Myocyte (in vitro differentiated cells): ENCODE measurements around the gene TRPM5. TPM values are rescaled to one million over a fixed set of nuclear protein-coding genes. Genes with fewer than 3 reads are reported as not detected.
"Not testable (repeated sequence)": the region's sequence is repeated elsewhere in the genome, so short reads cannot be mapped to it uniquely, and the experiment has no call there.

Experiments used
- DNase-seq: peaks from one replicate; pipeline ENCODE4 v3.0.0-alpha.2; 2012; ENCODE audit warnings: low read depth
- polyA plus RNA-seq: library from polyadenylated mRNA; unstranded; fragments of >200 nt; gene quantifications from one replicate; pipeline ENCODE4 v1.2.1, GENCODE V29; 2012; ENCODE audit warnings: missing spikeins
- total RNA-seq: library from RNA; depleted of rRNA; stranded (reverse); fragments of >200 nt; gene quantifications from 2 replicates; pipeline ENCODE4 v1.2.3, GENCODE V29; 2014

Gene TRPM5, protein sequence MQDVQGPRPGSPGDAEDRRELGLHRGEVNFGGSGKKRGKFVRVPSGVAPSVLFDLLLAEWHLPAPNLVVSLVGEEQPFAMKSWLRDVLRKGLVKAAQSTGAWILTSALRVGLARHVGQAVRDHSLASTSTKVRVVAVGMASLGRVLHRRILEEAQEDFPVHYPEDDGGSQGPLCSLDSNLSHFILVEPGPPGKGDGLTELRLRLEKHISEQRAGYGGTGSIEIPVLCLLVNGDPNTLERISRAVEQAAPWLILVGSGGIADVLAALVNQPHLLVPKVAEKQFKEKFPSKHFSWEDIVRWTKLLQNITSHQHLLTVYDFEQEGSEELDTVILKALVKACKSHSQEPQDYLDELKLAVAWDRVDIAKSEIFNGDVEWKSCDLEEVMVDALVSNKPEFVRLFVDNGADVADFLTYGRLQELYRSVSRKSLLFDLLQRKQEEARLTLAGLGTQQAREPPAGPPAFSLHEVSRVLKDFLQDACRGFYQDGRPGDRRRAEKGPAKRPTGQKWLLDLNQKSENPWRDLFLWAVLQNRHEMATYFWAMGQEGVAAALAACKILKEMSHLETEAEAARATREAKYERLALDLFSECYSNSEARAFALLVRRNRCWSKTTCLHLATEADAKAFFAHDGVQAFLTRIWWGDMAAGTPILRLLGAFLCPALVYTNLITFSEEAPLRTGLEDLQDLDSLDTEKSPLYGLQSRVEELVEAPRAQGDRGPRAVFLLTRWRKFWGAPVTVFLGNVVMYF (N-terminal part only)
- total RNA-seq, result not detected in 2 replicates
- not detected for polyA plus RNA-seq

- no peak for DNase-seq
Observed at GRCh38 chr11:2443881-2444820, at the start of gene TRPM5. Gene TRPM5 (minus strand): TSS chr11:2444514. CDS start chr11:2423036, 21,478 bp downstream.

DNA sequence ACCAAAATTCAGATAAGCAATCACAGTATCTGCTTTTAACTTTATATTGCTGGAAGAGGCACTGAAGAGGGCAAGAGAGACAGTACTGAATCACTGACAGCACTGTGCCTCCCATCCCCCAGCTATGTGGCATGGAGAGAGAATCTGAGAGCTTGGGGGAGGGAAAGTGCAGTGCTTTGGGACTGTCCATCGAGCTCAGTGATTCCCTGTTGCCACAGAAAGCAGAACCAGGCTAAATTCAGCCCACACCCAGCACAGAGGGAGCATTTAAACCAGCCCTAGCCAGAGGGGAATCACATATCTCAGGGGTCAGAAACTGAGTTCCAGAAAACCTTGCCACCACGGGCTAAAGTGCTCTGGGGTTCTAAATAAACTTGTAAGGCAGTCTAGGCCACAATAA is 44.8 kb upstream of the TRPM5 start:
- no peak for DNase-seq

- no peak for DNase-seq
Observed at GRCh38 chr11:2488004-2488403, 43.7 kb upstream of the TRPM5 start.

DNA sequence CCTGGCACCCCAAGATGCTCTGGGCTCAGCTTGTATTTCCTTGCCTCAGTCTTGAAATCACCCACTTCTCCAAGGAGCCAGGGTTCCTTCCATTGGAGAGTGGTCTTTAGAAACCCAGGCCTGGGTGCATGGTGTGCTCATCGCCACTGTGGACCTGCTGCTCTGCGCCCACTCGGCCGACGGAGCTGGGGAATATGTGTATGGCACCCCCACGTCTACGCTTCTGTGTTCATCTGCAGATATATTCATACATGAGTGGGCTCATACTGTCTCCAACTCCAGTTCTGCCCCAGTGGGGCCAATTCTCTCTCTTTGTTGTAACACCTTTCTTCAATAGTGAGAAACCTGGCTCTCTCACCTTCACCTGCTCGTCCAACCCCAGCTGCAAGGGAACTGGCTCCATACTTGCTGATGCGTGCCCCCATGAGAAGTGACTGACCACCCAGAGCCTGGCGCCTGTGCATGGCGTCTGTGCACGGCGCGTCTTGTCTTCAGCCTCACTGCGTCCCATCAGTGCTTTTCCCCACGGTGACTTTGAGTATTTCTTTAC is 40.3 kb upstream of the TRPM5 start:
- DNase-seq, result no peak

GRCh38 chr11:2483426-2483825 is 39.1 kb upstream of the TRPM5 start:
- no peak for DNase-seq

DNA sequence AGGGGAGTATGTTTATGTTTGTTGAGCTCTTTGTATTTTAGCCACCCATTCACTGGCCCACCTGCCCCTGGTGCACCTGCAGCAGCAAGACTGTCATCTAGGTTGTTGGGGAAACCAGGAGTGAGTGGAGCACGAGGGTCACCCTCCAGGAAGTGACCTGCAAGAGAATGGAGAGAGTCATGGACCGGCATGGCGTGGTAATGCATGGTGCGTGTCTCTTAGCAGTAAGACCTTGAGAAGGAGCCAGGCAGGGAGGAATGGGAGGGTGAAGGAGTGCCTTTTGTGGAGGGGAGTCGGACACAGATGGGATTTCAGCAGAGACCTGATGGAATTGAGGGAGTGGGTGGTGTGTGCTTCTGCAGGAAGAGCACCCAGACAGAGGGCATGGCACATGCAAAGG is 38.4 kb upstream of the TRPM5 start:
- no peak for DNase-seq

DNA sequence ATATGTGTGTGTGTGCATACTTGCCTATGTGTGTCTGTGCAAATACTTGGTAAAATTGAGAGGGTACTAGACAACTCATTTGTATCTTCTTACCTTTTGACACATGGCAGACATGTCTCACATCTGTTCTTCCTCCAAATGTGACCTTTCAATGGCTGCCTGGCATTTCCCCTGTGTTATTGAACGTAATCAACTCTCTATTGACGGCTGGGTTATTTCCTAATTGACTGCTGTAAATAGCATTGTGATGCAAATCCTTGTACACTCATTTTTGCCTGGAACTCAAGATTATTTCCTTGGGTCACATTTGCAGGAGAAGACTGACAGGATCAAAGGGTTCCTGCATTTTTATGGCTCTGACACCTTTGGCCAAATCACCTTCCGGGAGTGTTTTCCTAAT is 37.9 kb upstream of the TRPM5 start:
- DNase-seq, result no peak

- DNase-seq, result no peak
Observed at GRCh38 chr11:2481253-2481652, 36.9 kb upstream of the TRPM5 start.

DNA sequence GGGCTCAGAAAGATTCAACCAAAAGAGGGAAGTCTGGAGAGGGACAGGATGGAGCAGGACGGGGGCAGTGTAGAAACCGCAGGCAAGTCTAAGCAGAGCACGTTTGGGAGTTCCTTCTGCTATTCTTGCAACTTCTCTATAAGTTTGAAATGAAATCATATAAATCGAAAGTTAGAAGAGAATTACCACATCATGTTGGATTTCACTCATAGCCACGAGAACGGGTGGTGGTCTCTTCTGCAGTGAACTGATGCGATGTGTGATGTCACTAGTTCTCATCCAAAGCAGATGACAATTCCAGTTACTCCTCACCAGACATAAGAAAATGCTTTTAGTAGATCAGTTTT is 36.5 kb upstream of the TRPM5 start:
- peak; percentile 5 for DNase-seq

DNA sequence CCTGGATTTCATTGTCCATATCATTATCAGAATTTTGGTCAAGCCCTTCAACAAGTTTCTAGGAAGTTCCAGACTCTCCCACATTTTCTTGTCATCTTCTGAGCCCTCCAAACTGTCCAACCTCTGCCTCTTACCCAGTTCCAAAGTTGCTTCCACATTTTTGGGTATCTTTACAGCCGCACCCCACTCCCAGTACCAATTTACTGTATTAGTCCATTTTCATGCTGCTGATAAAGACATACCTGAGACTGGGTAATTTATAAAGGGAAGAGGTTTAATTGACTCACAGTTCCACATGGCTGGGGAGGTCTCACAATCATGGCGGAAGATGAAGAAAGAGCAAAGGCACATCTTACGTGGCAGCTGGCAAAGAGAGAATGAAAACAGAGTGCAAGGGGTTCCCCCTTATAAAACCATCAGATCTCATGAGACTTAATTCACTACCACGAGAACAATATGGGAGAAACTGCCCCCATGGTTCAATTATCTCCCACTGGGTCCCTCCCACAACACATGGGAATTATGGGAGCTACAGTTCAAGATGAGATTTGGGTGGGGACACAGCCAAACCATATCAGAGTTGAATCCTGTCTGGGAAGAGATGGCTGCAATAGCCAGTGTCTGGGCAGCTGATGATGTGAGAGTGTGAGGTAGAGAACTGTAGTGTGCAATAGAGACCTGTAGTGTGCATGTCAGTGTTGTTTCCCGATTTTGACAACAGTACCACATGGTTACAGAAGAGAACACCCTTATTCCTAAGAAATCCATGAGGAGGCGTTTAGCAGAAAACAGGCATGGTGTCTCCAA is 36.0 kb upstream of the TRPM5 start:
- not testable (repeated sequence) for DNase-seq

GRCh38 chr11:2477936-2478335 is 33.6 kb upstream of the TRPM5 start:
- DNase-seq, result peak; percentile 82

DNA sequence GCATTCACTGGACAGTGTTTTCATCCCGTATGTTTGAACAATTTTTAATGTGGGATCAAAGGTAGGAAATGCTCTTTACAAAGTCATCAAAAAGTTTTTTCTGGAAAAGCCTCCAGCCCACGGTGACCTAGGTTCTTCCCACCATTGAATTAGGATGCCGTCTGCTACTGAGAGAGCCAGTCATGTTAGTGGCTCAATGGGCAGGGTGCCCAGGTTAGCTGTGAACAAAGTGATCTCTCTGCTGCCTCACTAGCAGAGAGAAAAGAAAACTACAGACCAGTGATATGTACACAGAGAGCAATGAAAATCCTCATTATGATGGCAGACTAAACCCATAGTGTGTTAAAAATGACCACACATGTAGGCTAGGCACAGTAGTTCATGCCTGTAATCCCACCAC is 32.9 kb upstream of the TRPM5 start:
- peak; percentile 6 for DNase-seq

GRCh38 chr11:2475136-2475918 is 31.0 kb upstream of the TRPM5 start:
- DNase-seq, result peak; percentile 82

- DNase-seq, result peak; percentile 65
Observed at GRCh38 chr11:2474059-2474901, 30.0 kb upstream of the TRPM5 start.

- no peak for DNase-seq
Observed at GRCh38 chr11:2473361-2474058, 29.2 kb upstream of the TRPM5 start.

DNA sequence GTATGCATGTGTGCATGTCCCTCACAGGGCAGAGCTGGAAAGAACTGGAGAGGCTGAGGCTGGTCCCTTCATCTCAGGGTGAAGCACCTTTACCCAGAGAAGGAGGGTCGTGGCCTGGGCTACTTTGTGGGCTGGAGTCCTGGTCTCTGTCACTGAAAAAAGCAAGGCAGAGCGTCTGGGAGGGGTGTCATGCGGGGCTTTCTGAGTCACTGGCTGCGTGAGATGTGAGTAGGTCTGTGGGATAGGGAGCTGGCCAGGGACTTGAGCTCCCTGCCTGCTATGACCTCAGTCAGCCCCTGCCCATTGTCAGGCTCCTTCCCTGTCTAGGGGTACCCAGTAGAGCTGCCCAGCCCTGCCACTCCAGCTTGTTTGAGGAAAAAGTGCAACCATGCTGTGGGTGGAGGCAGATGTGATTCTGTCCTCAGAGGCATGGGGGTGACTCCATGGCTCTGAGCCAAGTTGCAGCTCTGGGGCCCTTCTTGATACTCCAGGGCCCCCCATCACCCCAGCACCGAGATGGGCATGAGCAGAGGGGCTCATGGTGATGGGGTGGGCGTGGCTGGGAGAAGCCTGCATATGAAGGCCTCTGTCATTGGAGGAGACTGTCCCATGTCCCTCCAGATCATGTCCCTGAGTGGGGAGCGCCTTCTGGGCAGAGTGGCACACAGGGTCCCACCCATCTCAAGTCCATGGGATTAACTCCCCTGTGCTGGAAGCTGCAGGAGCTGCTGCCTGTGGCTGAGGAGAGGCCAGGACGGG is 28.3 kb upstream of the TRPM5 start:
- DNase-seq, result no peak

- DNase-seq, result no peak
Observed at GRCh38 chr11:2471804-2472096, 27.4 kb upstream of the TRPM5 start.
